ENCODE results near the gene GSK3B.

DNA sequence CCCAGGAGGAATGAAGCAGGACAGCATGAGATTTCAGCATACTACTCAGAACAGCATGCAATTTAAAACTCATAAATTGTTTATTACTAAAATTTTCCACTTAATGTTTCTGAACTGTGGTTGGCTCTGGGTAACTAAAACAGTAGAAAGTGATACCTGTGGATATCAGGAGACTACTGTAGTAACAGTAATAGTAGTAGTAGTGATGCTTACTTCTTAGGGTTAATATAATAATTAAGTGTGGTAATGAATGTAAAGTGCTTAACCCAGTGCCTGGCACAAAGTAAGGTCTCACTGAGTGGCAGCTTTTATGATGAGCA lies 195.1 kb downstream of the GSK3B start:
- TF ChIP-seq, protein P1, sequence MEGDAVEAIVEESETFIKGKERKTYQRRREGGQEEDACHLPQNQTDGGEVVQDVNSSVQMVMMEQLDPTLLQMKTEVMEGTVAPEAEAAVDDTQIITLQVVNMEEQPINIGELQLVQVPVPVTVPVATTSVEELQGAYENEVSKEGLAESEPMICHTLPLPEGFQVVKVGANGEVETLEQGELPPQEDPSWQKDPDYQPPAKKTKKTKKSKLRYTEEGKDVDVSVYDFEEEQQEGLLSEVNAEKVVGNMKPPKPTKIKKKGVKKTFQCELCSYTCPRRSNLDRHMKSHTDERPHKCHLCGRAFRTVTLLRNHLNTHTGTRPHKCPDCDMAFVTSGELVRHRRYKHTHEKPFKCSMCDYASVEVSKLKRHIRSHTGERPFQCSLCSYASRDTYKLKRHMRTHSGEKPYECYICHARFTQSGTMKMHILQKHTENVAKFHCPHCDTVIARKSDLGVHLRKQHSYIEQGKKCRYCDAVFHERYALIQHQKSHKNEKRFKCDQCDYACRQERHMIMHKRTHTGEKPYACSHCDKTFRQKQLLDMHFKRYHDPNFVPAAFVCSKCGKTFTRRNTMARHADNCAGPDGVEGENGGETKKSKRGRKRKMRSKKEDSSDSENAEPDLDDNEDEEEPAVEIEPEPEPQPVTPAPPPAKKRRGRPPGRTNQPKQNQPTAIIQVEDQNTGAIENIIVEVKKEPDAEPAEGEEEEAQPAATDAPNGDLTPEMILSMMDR (optimal IDR thresholded peaks at IDR 0.05 in 1 of 3, IDR thresholded peaks at IDR 0.05 in 1 of 3, conservative IDR thresholded peaks at IDR 0.05 in 1 of 3; ENCODE audit: extremely low read depth in 1 of 3, insufficient read depth in 2 of 3, low read length in 3 of 3): no peak
- no peak for TF ChIP-seq EZH2 (IDR thresholded peaks at IDR 0.05; ENCODE audit: low read length)
